Activated T-cell treated with anti-CD3 and anti-CD28 coated beads, Interleukin-2, amount 50 U/mL, for 72 hours (primary cell): ENCODE measurements around the gene SHISAL1. TPM values are rescaled to one million over a fixed set of nuclear protein-coding genes. Genes with fewer than 3 reads are reported as not detected.

Experiments used
- ATAC-seq, 2 donors: fragments of 150-1000 bp; cut with Tn5 transposase; replicated peaks in 1 of 2; 2 replicates each; pipeline ENCODE4 v1.10.0; 2021; ENCODE audit warnings: moderate library complexity in 2 of 2, mild to moderate bottlenecking in 1 of 2
- DNase-seq, 2 donors: peaks; one replicate each; pipeline ENCODE4 v3.0.0; 2021 to 2022; ENCODE audit warnings: mixed read lengths in 1 of 2
- H3K27ac Mint-ChIP-seq: one replicate; pipeline ENCODE4 v1.8.0; 2022; ENCODE audit warnings: mild to moderate bottlenecking, moderate library complexity, mixed read lengths
- H3K27me3 Mint-ChIP-seq: one replicate; pipeline ENCODE4 v1.8.0; 2022; ENCODE audit warnings: low read depth, mixed read lengths
- H3K36me3 Mint-ChIP-seq, 2 donors: one replicate each; pipeline ENCODE4 v1.8.0; 2022; ENCODE audit warnings: mixed read lengths in 2 of 2, mild to moderate bottlenecking in 1 of 2; ENCODE audit not compliant: insufficient read depth in 2 of 2
- H3K4me1 Mint-ChIP-seq: one replicate; pipeline ENCODE4 v1.8.0; 2022; ENCODE audit warnings: low read depth, mixed read lengths
- H3K4me3 Mint-ChIP-seq, 2 donors: one replicate each; pipeline ENCODE4 v1.8.0; 2022; ENCODE audit warnings: mild to moderate bottlenecking in 2 of 2, mixed read lengths in 2 of 2, moderate library complexity in 2 of 2
- H3K9me3 Mint-ChIP-seq, 2 donors: one replicate each; pipeline ENCODE4 v1.8.0; 2022; ENCODE audit warnings: mixed read lengths in 2 of 2
- total RNA-seq, 2 donors: library from RNA; stranded (reverse); gene quantifications; one replicate each; pipeline ENCODE4 v1.2.3, GENCODE V29; 2022

The SHISAL1 gene
- total RNA-seq, 2 donors from 2014 or later = not detected

DNA sequence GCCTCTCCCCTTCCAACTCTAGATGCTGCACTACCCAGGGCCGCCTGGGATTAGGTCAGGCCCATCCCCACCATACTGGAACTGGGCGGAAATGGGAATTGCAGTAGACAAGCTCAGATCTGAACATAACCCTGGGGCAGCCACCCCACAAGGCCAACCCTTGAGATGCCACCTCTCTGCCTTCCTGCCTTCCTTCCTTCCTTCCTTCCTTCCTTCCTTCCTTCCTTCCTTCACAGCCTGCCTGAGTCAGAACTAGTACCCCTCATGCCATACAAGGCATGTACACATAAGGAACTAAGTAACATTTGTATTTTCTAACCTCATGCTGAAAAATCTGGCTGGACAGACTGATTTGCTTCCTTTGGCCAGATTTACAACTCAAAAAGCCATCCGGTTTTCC, 28.0 kb downstream of the SHISAL1 start:
- no peaks in the 10 kb centered on the region for H3K9me3 Mint-ChIP-seq
- peaks cover 6% of the 10 kb centered on the region for H3K27me3 Mint-ChIP-seq
- no peak for DNase-seq
- no peak overlapping the region for H3K4me3 Mint-ChIP-seq
- no peaks in the 10 kb centered on the region for H3K4me1 Mint-ChIP-seq
- H3K36me3 Mint-ChIP-seq = no peaks in the 10 kb centered on the region
- ATAC-seq = no peak
- H3K27ac Mint-ChIP-seq = no peak overlapping the region

DNA sequence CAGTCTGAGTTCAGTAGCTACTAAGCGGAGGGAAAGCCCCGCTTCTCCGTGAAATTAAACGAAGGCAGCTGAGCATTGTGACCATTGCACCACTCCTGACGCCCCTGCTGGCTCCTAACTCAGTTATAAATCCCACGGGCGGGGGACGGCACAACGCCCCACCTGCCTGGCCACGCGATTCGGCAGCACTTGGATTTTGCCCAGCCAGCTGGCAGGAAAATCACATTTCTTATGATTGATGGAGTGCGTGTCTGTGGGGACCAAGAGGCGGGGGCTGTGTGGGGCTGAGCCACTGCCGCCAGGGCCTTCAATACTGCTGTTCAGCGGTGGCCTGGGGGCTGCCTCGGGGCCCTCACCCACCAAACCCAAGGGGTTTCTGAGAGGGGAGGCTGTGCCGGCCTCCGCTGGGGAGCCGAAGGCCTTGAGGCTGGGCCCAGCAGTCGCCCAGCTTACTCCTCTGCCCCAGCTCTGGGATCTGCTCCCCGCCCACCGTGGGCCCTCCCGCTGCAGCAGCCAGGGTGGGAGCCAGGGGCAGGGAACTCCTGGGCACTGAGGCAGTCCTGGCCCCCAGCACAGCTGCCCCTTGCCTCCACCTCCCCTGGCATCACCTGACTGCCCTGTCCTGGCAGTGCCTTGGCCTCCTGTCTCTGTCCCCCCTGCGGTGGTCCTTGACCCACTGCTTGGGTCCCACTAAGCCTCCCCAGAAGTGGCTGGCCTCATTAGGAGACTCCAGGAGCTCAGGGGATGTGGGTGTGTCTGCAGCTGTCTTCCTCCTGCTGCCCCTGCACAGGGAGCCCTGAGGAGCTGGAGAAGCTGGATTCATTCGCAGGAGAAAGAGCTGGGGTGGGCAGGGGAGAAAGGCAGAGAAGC, 30.7 kb downstream of the SHISAL1 start:
- Mint-ChIP-seq H3K9me3 (no peaks in the 10 kb centered on the region), H3K36me3 (no peaks in the 10 kb centered on the region), H3K4me3 (no peak overlapping the region), H3K27me3 (peaks cover 7% of the 10 kb centered on the region), H3K4me1 (no peaks in the 10 kb centered on the region), H3K27ac (no peak overlapping the region)
- DNase-seq (no peak), ATAC-seq (no peak)

DNA sequence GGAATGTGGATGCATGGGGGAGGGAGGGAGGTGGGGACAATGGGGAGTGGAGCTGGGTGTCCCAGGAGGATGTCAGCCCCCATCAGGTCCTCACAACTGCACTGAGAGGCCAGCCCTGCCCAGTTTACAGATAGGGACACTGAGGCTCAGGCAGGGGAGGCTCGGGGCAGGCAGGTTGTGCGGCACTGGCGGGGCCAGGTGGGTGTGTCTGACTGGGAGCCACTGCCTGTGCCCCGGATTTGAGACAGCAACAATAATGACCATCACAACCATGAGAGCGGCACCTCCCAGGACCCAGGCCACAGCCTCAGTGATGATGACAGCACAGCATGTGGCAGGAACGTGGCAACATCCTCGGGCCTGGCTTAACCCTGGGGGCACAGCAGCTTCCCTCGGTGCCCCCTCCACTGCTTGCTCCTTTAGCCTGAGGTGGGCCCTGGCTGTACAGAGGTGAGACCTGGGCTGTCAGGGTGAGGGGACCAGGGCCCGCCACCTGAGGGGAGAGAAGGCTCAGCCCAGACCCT, 32.0 kb downstream of the SHISAL1 start:
- DNase-seq = no peak
- H3K4me1 Mint-ChIP-seq = no peaks in the 10 kb centered on the region
- ATAC-seq = no peak
- H3K27me3 Mint-ChIP-seq = peaks cover 16% of the 10 kb centered on the region
- H3K36me3 Mint-ChIP-seq = no peaks in the 10 kb centered on the region
- no peak overlapping the region for H3K4me3 Mint-ChIP-seq
- H3K27ac Mint-ChIP-seq = no peak overlapping the region
- no peaks in the 10 kb centered on the region for H3K9me3 Mint-ChIP-seq

DNA sequence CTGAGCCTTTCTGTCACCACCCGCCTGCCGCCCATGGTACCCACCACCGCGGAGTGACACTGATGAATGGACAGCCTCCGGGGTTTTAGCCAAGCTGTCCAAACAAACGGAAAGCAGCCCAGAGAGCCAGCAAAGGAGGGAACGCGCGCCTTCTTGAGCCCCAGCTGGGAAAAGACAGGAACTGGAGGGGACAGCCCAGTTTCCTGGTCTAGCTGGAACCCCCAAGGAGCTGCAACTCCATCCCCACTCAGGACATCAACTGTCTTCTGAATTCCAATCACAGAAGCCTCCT, 33.7 kb downstream of the SHISAL1 start:
- no peak overlapping the region for H3K4me3 Mint-ChIP-seq
- no peak for DNase-seq
- H3K4me1 Mint-ChIP-seq = no peaks in the 10 kb centered on the region

DNA sequence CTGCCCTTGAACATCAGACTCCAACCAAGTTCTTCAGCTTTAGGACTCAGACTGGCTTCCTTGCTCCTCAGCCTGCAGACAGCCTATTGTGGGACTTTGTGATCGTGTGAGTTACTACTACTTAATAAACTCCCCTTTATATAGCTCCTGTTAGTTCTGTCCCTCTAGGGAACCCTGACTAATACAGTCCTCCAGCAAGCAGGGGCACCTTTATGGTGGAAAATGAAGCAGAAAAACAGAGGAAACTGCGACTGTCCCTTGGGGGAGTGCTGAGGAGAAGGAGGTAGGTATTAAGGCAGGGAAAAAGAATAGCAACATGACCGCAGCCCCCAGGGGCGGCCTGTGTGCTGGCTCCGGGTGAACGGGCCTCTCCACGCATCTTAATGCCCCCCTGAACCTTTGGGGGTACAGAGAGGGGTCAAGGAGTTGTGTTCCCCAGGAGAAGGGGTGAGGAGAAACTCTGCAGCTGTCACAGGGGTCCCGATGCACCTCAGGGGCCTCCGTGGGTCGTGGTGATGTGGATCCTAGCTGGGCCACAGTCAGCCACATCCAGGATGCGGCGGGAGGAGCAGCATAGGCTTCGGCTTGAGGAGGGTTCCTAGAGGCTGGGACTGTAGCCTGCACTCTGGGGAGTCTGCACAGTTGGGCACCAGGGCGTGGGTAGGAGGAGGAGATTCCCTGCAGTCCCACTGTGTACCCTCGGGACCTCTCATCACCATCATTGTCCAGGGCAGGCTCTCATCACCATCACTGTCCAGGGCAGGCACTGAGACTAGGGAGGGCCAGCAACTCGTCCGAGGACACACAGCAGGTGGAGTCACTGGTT, 34.3 kb downstream of the SHISAL1 start:
- no peak for ATAC-seq
- no peaks in the 10 kb centered on the region for H3K9me3 Mint-ChIP-seq
- H3K4me3 Mint-ChIP-seq = no peak overlapping the region
- H3K27ac Mint-ChIP-seq = no peak overlapping the region
- peaks cover 18% of the 10 kb centered on the region for H3K27me3 Mint-ChIP-seq
- no peak for DNase-seq
- no peaks in the 10 kb centered on the region for H3K4me1 Mint-ChIP-seq
- H3K36me3 Mint-ChIP-seq = no peaks in the 10 kb centered on the region

More for the DNA sequence above, 33.7 kb downstream of the SHISAL1 start:
- Mint-ChIP-seq H3K9me3 (no peaks in the 10 kb centered on the region), H3K27ac (no peak overlapping the region), H3K27me3 (peaks cover 18% of the 10 kb centered on the region), H3K36me3 (no peaks in the 10 kb centered on the region)
- no peak for ATAC-seq

DNA sequence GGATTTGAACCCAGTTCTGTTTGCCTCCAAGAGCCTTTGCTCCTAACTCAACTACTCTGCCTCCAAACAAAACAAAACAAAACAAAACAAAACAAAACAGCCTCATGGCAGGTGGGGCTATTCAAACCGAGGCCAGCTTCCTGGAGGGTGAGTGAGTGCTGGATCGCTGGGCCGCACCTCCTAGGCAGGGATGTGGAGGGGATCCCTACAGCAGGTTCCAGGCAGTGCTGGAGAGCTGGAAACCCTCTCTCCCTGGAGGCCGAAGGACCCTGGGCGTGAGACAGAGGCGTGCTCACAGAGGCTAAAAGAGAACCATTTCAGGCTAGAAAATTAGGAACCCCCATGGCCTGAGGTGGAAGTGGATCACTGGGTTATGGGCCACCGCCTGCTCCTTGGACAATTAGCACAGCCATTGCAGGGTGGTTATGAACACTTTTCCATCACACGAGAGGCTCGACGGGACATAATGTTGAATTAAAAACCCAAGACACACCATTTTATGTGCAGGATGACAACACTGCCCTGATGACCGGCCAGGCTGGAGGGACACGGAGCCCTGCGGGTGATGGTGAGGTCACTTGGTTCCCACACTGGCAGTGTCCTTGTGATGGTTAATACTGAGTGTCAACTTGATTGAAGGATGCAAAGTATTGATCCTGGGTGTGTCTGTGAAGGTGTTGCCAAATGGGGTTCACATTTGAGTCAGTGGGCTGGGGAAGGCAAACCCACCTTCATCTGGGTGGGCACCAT, 35.2 kb downstream of the SHISAL1 start:
- Mint-ChIP-seq H3K27me3 (peaks cover 18% of the 10 kb centered on the region), H3K4me3 (no peak overlapping the region), H3K9me3 (no peaks in the 10 kb centered on the region), H3K27ac (no peak overlapping the region), H3K4me1 (no peaks in the 10 kb centered on the region), H3K36me3 (no peaks in the 10 kb centered on the region)
- no peak for ATAC-seq
- DNase-seq = no peak

DNA sequence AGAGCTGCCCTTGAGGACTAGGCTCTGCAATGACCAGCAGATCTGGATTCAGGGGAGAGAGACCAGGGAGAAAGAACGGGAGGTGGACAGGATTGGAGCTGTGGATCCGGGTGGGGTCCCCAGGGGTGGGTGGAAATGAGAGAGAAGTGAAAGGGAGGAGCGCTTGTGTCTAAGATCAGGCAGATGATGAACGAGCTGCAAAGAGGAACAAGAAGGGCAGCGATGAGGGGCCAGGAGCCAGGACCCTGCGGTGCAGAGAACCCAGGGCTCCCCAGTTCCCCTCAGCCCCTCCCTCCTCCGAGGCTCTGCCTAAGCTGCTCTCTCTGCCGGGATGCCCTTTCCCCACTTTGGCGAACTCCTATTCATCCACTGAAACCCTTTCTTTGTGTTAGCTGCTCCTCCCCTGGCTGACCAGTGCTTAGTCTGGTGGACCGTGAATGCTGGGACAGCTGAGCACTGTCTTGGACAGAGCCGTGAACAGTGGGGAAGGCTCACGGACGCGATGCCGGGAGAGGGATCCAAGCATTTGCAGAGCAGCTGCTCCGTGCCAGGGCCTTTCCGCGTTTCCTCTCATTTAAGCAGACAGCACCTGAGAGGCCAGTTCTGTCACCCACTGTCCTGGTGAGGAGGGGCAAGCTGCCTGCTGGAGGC, 35.9 kb downstream of the SHISAL1 start:
- H3K4me3 Mint-ChIP-seq = no peak overlapping the region
- H3K27me3 Mint-ChIP-seq = peaks cover 18% of the 10 kb centered on the region
- no peaks in the 10 kb centered on the region for H3K9me3 Mint-ChIP-seq
- H3K4me1 Mint-ChIP-seq = no peaks in the 10 kb centered on the region
- ATAC-seq = no peak
- H3K36me3 Mint-ChIP-seq = no peaks in the 10 kb centered on the region
- H3K27ac Mint-ChIP-seq = no peak overlapping the region
- no peak for DNase-seq

DNA sequence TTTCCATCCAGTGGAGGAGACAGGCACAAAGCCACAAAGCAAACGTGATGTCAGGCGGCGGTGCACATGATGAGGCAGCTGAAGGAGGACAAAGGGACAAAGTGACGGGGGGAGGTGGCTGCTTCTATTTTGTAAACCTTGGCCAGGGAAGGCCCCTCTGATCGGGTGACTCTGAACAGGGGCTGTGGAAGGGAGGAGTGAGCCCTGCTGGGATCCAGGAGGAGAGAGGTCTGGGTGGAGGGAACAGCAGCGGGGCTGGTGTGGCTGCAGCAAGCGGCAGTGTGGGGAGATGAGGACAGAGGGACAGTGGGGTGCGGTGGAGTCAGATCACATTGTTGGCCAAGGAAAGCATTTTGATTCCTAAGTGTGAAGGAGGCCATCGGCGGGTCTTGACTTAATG, 36.7 kb downstream of the SHISAL1 start:
- Mint-ChIP-seq H3K36me3 (no peaks in the 10 kb centered on the region), H3K27me3 (peaks cover 18% of the 10 kb centered on the region), H3K27ac (no peak overlapping the region), H3K4me1 (no peaks in the 10 kb centered on the region), H3K4me3 (no peak overlapping the region), H3K9me3 (no peaks in the 10 kb centered on the region)
- DNase-seq (no peak), ATAC-seq (no peak)

DNA sequence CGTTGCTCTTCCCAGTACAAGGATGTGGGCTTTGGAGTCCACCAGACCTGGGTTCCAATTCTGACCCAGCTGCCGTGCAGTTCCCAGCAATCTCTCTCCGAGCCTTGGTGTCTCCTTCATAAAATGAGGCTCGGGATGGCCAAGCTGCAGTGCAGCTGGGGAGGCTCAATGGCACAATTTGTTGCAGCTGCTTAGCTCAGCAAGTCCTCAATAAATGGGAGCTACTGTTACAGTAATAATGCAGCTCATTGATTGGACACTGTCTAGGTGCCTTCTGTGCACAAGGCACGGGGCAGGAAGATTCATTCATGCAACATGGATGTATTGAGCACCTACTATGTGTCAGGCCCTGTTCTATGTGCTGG, 37.1 kb downstream of the SHISAL1 start:
- H3K27ac Mint-ChIP-seq = no peak overlapping the region
- H3K36me3 Mint-ChIP-seq = no peaks in the 10 kb centered on the region
- ATAC-seq (no peak), DNase-seq (no peak)
- H3K27me3 Mint-ChIP-seq = peaks cover 18% of the 10 kb centered on the region
- H3K4me3 Mint-ChIP-seq = no peak overlapping the region
- H3K4me1 Mint-ChIP-seq = no peaks in the 10 kb centered on the region
- no peaks in the 10 kb centered on the region for H3K9me3 Mint-ChIP-seq

DNA sequence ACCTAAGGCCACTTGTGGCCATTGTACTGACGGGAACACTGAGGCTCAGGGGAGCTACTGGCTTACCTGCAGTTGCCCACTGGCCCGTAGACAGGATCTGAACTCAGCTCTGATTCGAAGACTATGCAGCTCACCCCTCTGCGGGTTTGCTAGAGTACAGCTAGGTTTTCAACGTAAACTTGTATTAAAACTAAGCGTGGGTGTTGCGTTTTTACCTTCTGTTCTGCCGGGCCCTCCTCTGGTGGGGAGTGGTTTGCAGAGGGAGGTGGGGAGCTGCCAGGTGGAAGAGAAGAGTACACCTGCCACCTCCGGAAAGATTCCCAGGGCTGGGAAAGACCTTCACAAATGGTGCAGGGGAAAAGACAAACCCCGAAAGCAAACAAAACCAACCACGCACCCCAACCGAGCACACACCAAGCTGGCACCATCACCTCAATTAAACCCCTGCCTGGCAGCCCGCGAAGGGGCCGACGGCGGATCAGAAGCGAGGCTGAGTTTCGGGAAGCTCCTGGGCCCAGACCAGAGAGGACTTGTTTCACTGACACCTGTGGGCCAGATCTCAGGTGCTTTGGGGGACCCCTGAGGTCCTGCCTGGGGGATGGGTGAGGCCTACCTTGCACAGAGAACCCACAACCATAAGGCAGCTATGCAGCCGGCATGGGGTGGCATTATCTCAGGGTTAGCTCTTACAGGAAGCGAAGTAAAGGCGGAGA, 37.7 kb downstream of the SHISAL1 start:
- Mint-ChIP-seq H3K9me3 (no peaks in the 10 kb centered on the region), H3K4me3 (no peak overlapping the region), H3K27ac (no peak overlapping the region), H3K4me1 (no peaks in the 10 kb centered on the region), H3K27me3 (peaks cover 15% of the 10 kb centered on the region), H3K36me3 (no peaks in the 10 kb centered on the region)
- ATAC-seq (no peak), DNase-seq (no peak)

DNA sequence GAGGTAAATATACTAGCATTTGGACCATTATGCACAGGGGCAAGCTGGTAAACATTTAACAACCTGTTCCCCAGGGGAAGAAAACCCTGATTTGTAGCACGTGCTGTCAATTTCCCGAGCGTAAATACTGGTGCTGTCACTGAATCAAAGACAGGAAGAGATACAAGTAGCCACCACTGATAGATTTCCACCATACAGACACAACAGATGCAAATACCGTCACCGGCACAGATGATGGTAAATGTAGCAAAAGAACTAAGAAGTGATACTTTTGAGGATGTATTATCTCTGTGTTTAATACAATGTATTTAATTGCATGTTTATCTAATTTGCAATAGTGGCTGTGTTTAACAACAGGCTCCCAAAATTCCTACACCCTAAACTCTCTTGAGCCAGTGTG, 39.6 kb downstream of the SHISAL1 start:
- no peak overlapping the region for H3K27ac Mint-ChIP-seq
- no peaks in the 10 kb centered on the region for H3K9me3 Mint-ChIP-seq
- ATAC-seq (no peak), DNase-seq (no peak)
- H3K4me1 Mint-ChIP-seq = no peaks in the 10 kb centered on the region
- H3K36me3 Mint-ChIP-seq = no peaks in the 10 kb centered on the region
- no peak overlapping the region for H3K4me3 Mint-ChIP-seq
- peaks cover 11% of the 10 kb centered on the region for H3K27me3 Mint-ChIP-seq

DNA sequence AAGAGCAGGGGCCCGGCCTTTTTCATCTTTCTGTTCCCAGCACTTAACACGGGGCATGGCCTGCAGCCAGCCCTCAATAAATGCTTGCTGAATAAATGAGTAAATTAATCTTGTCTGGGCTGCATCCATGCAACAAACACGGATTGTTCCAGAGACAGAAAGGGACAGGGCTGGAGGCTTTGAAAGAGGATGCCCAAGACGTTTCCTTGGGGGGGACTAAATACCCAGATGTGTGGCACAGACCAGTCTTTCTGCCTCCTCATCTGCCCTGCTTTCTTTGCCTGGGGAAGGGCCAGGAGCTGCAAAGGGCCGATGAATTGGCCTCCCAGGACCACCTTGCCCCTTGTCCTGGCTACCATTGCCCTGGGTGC, 40.4 kb downstream of the SHISAL1 start:
- no peak overlapping the region for H3K4me3 Mint-ChIP-seq
- no peaks in the 10 kb centered on the region for H3K4me1 Mint-ChIP-seq
- DNase-seq (no peak), ATAC-seq (no peak)
- no peaks in the 10 kb centered on the region for H3K36me3 Mint-ChIP-seq
- H3K9me3 Mint-ChIP-seq = no peaks in the 10 kb centered on the region
- H3K27ac Mint-ChIP-seq = no peak overlapping the region
- H3K27me3 Mint-ChIP-seq = peaks cover 11% of the 10 kb centered on the region
